Panc1 (cell line): Measurements from ENCODE around the gene CARD10. TPM values are rescaled to one million over a fixed set of nuclear protein-coding genes. Genes with fewer than 3 reads are reported as not detected.

ENCODE experiments used
- ATAC-seq: fragments of 200-7000 bp; cut with Tn5 transposase; 2 replicates; pipeline ENCODE4 v1.9.1; 2020; ENCODE audit warnings: mild to moderate bottlenecking, moderate library complexity
- BruUV-seq: library from RNA; stranded (reverse); fragments of 400-500 nt; replicated peaks from 2 replicates; lab custom pipeline; 2021; lab: Mats Ljungman, UMichigan
- CTCF ChIA-PET: fragments of 300-600 bp; sonication (Branson Sonifier 250); formaldehyde crosslinking; loops from one replicate; lab custom pipeline; 2022; ENCODE audit warnings: antibody characterized with exemption; lab: Charles Lee
- POLR2A ChIA-PET: fragments of 300-600 bp; sonication (Branson Sonifier 250); formaldehyde crosslinking; loops from one replicate; lab custom pipeline; 2022; ENCODE audit warnings: antibody characterized with exemption; lab: Charles Lee
- DNase-seq: peaks from one replicate; pipeline ENCODE4 v3.0.0-alpha.2; 2010; ENCODE audit warnings: low read depth, low spot score
- H3K27ac ChIP-seq: 2 replicates; pipeline ENCODE4 v1.5.1; 2011; ENCODE audit warnings: mild to moderate bottlenecking, low read length, inconsistent platforms
- H3K27me3 ChIP-seq: fragments of 200-500 bp; sonication (Bioruptor generic); 2 replicates; pipeline ENCODE4 v1.6.0; 2014; ENCODE audit warnings: low read length, inconsistent platforms; ENCODE audit not compliant: control insufficient read depth, insufficient read depth
- H3K36me3 ChIP-seq: fragments of 200-500 bp; sonication (Bioruptor generic); 2 replicates; pipeline ENCODE4 v1.5.1; 2014; ENCODE audit warnings: inconsistent platforms, mild to moderate bottlenecking, low read length, moderate library complexity; ENCODE audit not compliant: control insufficient read depth, insufficient read depth
- H3K4me1 ChIP-seq: 2 replicates; pipeline ENCODE4 v1.5.1; 2011; ENCODE audit warnings: inconsistent platforms, mild to moderate bottlenecking, low read length, moderate library complexity; ENCODE audit not compliant: control insufficient read depth, insufficient read depth
- H3K4me3 ChIP-seq, 2 experiments: 2 replicates each; pipeline ENCODE4 v1.5.1; 2011 to 2012; ENCODE audit warnings: low read depth in 2 of 2, low read length in 2 of 2, mild to moderate bottlenecking in 2 of 2, inconsistent platforms in 1 of 2, moderate library complexity in 1 of 2
- H3K9me3 ChIP-seq: fragments of 200-500 bp; sonication (Bioruptor generic); 2 replicates; pipeline ENCODE4 v1.5.1; 2014; ENCODE audit warnings: low read depth, mild to moderate bottlenecking, inconsistent platforms, low read length, moderate library complexity; ENCODE audit not compliant: control insufficient read depth, insufficient read depth
- POLR2AphosphoS5 ChIP-seq: IDR thresholded peaks from 2 replicates; pipeline ENCODE4 v1.6.1; 2012; ENCODE audit warnings: mild to moderate bottlenecking, low read depth, low read length, moderate library complexity
- SIN3A ChIP-seq: IDR thresholded peaks from 2 replicates; pipeline ENCODE4 v1.6.1; 2012; ENCODE audit warnings: low read depth, mild to moderate bottlenecking, low read length, moderate library complexity, borderline replicate concordance; ENCODE audit not compliant: insufficient read depth
- TCF7L2 ChIP-seq: IDR thresholded peaks from 2 replicates; pipeline ENCODE4 v1.6.1; 2011; ENCODE audit warnings: mild to moderate bottlenecking, low read depth, low read length, inconsistent platforms
- in situ Hi-C: cut with HindIII; loops from 2 replicates; pipeline ENCODE4 v1.10.0; 2016; ENCODE audit warnings: low sequenced_read_pairs, low pct_unique_long_range_greater_than_20kb
- intact Hi-C: fragments of 100-400 bp; cut with micrococcal nuclease; formaldehyde crosslinking; loops from one replicate; pipeline ENCODE4 v1.10.0; 2022; ENCODE audit not compliant: unreplicated experiment
- total RNA-seq: library from RNA; stranded (reverse); gene quantifications from one replicate; pipeline ENCODE4 v1.2.1, GENCODE V29; 2021; ENCODE audit not compliant: unreplicated experiment
- TF ChIP-seq, protein P1 (sequence below), 2 experiments: IDR thresholded peaks; 2 replicates each; pipeline ENCODE4 v1.6.1; 2011 to 2012; ENCODE audit warnings: low read depth in 2 of 2, control low read depth in 1 of 2, low read length in 1 of 2, mild to moderate bottlenecking in 1 of 2, moderate library complexity in 1 of 2; ENCODE audit not compliant: insufficient read depth in 1 of 2
- TF ChIP-seq, protein P2 (sequence below): fragments of 450-650 bp; IDR thresholded peaks from 2 replicates; pipeline ENCODE4 v1.5.1; 2017; ENCODE audit warnings: mild to moderate bottlenecking

CARD10 gene
- total RNA-seq, 1 experiment from 2014 or later, result 43.1 TPM

DNA sequence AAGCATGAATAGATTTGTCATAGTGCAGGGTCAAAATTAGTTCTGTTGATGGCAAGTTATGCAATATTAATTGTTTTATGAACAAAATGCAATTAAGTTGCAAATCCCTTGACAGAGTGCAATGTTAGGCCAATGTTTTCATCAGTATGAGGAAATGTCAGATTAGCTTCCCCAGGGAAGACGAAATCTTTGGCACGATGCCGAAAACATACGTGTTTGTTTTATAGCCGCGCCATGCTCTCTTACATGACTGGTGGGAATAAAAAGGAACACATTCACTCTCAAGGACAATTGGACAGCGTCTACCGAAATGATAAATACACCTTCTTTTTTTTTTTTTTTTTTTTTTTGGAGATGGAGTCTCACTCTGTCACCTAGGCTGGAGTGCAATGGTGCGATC is 60.0 kb downstream of the CARD10 start:
- POLR2A ChIA-PET, result no interaction called here
- no peak overlapping the region for H3K27ac ChIP-seq
- CTCF ChIA-PET, result interaction anchor here (0.5 to 1.4 kb wide), 2 partner anchors 200 to 420 kb away, joined by 4 to 8 read pairs; no protein-coding TSS in a partner anchor
- intact Hi-C loops, result no loop called here
- in situ Hi-C loops, result no loop called here
- no peaks in the 10 kb centered on the region for H3K9me3 ChIP-seq
- H3K4me3 ChIP-seq, result no peak overlapping the region
- BruUV-seq, result no TSS peak
- peaks cover 19% of the 10 kb centered on the region for H3K4me1 ChIP-seq
- H3K27me3 ChIP-seq, result no peaks in the 10 kb centered on the region
- no peak for TF ChIP-seq SIN3A
- TF ChIP-seq, protein P1, sequence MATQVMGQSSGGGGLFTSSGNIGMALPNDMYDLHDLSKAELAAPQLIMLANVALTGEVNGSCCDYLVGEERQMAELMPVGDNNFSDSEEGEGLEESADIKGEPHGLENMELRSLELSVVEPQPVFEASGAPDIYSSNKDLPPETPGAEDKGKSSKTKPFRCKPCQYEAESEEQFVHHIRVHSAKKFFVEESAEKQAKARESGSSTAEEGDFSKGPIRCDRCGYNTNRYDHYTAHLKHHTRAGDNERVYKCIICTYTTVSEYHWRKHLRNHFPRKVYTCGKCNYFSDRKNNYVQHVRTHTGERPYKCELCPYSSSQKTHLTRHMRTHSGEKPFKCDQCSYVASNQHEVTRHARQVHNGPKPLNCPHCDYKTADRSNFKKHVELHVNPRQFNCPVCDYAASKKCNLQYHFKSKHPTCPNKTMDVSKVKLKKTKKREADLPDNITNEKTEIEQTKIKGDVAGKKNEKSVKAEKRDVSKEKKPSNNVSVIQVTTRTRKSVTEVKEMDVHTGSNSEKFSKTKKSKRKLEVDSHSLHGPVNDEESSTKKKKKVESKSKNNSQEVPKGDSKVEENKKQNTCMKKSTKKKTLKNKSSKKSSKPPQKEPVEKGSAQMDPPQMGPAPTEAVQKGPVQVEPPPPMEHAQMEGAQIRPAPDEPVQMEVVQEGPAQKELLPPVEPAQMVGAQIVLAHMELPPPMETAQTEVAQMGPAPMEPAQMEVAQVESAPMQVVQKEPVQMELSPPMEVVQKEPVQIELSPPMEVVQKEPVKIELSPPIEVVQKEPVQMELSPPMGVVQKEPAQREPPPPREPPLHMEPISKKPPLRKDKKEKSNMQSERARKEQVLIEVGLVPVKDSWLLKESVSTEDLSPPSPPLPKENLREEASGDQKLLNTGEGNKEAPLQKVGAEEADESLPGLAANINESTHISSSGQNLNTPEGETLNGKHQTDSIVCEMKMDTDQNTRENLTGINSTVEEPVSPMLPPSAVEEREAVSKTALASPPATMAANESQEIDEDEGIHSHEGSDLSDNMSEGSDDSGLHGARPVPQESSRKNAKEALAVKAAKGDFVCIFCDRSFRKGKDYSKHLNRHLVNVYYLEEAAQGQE (IDR thresholded peaks at IDR 0.05; ENCODE audit: insufficient read depth in 1 of 2, low read depth in 2 of 2, low read length in 1 of 2), result no peak
- no peak for TF ChIP-seq TCF7L2
- no peak for TF ChIP-seq POLR2AphosphoS5
- TF ChIP-seq, protein P2, sequence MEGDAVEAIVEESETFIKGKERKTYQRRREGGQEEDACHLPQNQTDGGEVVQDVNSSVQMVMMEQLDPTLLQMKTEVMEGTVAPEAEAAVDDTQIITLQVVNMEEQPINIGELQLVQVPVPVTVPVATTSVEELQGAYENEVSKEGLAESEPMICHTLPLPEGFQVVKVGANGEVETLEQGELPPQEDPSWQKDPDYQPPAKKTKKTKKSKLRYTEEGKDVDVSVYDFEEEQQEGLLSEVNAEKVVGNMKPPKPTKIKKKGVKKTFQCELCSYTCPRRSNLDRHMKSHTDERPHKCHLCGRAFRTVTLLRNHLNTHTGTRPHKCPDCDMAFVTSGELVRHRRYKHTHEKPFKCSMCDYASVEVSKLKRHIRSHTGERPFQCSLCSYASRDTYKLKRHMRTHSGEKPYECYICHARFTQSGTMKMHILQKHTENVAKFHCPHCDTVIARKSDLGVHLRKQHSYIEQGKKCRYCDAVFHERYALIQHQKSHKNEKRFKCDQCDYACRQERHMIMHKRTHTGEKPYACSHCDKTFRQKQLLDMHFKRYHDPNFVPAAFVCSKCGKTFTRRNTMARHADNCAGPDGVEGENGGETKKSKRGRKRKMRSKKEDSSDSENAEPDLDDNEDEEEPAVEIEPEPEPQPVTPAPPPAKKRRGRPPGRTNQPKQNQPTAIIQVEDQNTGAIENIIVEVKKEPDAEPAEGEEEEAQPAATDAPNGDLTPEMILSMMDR, result no peak
- no peak for ATAC-seq
- H3K36me3 ChIP-seq, result no peaks in the 10 kb centered on the region
- no peak for DNase-seq

DNA sequence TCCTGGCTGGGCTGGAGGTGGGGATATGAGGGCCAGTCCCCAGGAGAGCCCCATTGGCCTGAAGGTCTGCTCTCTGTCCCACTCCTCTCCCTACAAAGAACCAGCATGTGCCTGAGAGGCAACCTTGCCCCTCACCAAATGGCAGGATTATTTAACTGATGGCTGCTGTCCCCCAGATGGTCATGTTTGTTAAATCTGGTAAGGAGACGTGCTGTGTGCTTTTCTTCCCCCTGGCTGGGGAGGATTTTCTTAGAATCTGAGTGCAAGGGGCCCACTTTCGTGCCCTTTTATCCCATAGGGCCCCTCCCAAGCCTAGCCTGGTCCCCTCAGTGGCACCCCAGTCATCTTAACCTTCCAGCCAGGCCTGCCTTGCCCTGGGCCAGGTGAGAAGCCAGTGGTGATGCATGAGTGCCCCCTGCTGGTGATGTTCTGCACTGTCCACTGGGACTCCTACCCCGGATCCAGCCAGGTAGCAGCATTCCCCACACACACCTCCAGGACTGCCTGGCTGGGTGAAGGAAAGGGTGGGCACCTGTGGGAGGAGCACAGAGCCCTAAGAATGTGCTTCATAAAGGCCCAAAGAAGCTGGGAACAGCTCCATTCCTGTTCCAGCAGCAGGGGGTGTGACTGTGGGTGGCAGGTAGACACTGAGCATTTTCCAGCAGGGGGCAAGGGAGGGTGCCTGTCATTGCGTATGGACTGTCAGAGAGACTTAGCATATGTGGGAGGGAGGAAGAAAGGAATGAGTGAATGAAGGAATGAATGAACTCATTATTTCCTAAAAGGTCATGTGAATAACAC is 61.9 kb downstream of the CARD10 start:
- ChIA-PET CTCF (interaction anchor here (0.6 to 1.1 kb wide), 3 partner anchors 135 to 601 kb away, joined by 4 to 6 read pairs (median 4); no protein-coding TSS in a partner anchor), POLR2A (no interaction called here)
- ATAC-seq (peak; percentile 91), DNase-seq (peak; percentile 33)
- intact Hi-C loops (loop anchor here (2.0 kb wide), 1 partner anchor 140 kb away; no protein-coding TSS in a partner anchor), in situ Hi-C loops (no loop called here)
- TF ChIP-seq, protein P2, result peak; percentile 91
- TF ChIP-seq, protein P1 (IDR thresholded peaks at IDR 0.05; ENCODE audit: insufficient read depth in 1 of 2, low read depth in 2 of 2, low read length in 1 of 2), result peak in 1 of 2 experiments; percentile 72; a peak in 1 of 4 replicates
- no peak for TF ChIP-seq SIN3A
- H3K4me3 ChIP-seq, result no peak overlapping the region
- H3K27me3 ChIP-seq, result no peaks in the 10 kb centered on the region
- peaks cover 19% of the 10 kb centered on the region for H3K4me1 ChIP-seq
- H3K9me3 ChIP-seq, result no peaks in the 10 kb centered on the region
- BruUV-seq, result no TSS peak
- peak overlapping the region; percentile 66 for H3K27ac ChIP-seq
- H3K36me3 ChIP-seq, result no peaks in the 10 kb centered on the region
